Hematopoietic multipotent progenitor cell (in vitro differentiated cells): Measurements from ENCODE around the gene HERPUD1. TPM values are rescaled to one million over a fixed set of nuclear protein-coding genes. Genes with fewer than 3 reads are reported as not detected.
"Not testable (repeated sequence)": the region's sequence is repeated elsewhere in the genome, so short reads cannot be mapped to it uniquely, and the experiment has no call there.

Experiments used
- DNase-seq, 3 donors: peaks; one replicate each; pipeline ENCODE4 v3.0.0-alpha.2; 2011 to 2015; ENCODE audit warnings: low read depth in 2 of 3, low spot score in 2 of 3
- total RNA-seq: library from RNA; depleted of rRNA; stranded (reverse); fragments of >200 nt; gene quantifications from one replicate; pipeline ENCODE4 v1.2.3, GENCODE V29; 2012

The HERPUD1 gene
- total RNA-seq, 1 donor: 52.2 TPM

GRCh38 chr16:56977823-56978430, 46.0 kb downstream of the HERPUD1 start:
- DNase-seq: no peak

DNA sequence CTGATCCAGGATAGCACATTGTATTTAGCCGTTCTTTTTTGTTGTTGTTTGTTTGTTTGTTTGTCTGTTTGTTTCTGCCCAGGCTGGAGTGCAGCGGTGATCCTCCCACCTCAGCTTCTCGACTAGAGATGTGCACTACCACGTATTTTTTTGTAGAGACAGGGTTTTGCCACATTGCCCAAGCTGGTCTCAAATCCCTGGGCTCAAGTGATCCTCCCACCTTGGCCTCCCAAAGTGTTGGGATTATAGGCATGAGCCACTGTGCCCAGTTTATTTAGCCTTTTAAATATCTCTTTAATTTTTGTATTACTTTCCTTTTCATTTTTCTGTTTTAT, 48.2 kb downstream of the HERPUD1 start:
- DNase-seq: no peak

DNA sequence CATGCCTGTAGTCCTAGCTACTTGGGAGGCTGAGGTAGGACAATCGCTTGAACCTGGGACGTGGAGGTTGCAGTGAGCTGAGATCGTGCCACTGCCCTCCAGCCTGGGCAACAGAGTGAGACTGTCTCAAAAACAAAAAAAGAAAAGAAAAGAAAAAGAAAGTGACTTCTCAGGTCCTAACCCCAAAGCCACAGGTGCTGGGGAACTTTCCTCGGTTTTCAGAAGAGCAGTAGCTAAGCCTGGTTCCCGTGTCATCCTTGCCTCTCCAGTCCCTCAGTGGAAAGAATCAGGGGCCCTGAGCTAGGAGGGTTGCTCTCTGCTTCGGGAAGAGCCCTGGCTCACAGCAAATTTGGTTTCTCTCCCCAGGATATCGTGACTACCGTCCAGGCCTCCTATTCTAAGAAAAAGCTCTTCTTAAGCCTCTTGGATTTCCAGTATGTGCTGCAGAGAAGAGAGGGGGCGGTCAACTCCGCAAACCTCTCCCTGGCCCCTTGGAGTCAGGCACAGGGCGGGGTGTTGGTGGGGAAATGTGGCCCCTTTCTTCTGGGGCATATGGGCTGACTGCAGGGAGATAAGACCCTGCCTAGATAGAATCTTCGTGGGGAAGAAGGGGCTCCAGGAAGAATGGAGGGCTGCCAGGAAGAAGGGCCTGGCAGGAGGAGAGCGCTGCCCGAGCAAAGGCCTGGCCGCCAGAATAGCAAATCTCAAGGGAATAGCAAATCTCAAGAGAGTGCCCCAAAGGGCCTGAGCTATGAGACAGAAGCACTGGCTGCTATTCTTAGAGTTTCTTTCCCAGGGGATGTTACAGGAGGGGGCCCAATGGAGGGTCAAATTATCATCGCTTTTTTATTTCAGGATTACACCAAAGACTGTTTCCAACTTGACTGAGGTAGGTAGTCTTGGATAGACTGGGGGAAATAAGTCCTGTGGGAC, 49.1 kb downstream of the HERPUD1 start:
- no peak for DNase-seq

DNA sequence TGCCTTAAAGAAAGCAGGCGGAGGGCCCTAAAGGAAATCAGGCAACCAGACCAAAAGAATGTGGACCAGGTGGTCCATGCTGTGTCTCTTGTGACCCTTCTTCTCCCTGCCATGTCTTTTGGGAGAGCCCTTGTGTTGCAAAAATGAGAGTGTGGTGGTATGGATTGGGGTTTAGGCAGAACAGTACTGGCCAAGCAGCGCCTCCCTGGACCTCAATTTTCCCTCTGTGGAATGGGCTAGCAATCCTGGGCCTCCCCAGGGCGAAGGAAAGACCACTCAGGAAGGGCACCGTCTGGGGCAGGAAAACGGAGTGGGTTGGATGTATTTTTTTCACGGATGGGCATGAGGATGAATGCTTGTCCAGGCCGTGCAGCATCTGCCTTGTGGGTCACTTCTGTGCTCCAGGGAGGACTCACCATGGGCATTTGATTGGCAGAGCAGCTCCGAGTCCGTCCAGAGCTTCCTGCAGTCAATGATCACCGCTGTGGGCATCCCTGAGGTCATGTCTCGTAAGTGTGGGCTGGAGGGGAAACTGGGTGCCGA, 49.9 kb downstream of the HERPUD1 start:
- no peak for DNase-seq

DNA sequence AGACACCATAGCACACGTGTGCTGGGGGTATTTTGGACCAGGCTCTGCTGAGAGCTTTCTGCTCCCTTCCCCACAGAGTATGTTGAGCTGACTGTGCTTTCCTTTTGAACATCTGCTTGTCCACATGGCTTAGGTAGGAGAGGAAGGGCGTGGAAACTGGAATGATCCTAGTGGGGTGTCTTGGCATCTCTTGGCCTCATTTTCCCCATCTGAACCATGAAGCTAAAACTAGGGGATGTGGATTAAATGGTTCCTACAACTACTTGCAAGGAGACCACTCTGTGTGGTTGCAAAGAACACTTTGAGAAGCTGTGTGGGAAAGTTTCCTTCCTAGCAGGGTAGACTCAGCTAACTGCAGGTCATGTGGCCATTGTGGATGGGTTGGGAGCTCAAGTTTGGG, 50.8 kb downstream of the HERPUD1 start:
- no peak for DNase-seq

GRCh38 chr16:56983211-56983751, 51.3 kb downstream of the HERPUD1 start:
- no peak for DNase-seq

DNA sequence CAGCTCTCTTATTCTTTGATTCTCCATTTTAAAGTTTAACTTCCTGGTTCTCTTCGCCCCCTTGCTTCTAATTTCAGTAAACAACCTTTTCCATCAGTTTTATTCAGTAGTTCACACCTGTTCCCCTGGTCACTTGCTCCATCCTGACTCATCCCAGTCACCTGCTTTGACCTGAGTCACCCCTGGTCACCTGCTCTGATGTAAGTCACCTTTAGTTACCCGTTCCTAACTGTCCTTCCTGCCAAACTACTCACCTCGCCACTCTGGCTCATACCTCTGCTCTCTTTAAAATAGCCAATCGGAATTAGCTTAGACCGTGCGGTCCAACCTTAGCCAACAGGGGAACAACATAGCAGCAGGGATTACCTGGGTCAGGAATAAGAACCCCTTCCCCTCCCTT, 52.7 kb downstream of the HERPUD1 start:
- no peak for DNase-seq

- DNase-seq: no peak
These were observed 53.5 kb downstream of the HERPUD1 start for GRCh38 chr16:56985288-56985961.

DNA sequence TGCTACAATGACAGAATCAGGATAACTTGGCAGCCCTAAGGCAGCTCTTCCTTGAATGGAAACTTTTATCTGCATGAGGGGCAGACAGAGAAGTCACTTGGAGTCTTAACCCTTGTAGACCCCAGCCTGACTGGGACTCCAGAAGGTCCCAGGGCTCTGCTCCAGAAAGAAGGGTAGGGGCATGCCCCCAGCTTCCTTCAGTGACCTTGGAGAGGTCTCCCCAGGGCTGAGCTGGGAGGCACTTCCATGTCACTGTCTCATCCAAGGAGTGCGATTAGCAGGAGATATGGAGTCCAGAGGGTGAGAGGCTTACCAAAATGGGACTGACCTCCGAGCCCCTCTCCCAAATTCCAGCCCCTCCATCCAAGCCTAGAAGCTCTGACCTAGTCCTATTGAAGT, 54.0 kb downstream of the HERPUD1 start:
- DNase-seq: no peak

- DNase-seq: no peak
These were observed 54.4 kb downstream of the HERPUD1 start for GRCh38 chr16:56986361-56986760.

DNA sequence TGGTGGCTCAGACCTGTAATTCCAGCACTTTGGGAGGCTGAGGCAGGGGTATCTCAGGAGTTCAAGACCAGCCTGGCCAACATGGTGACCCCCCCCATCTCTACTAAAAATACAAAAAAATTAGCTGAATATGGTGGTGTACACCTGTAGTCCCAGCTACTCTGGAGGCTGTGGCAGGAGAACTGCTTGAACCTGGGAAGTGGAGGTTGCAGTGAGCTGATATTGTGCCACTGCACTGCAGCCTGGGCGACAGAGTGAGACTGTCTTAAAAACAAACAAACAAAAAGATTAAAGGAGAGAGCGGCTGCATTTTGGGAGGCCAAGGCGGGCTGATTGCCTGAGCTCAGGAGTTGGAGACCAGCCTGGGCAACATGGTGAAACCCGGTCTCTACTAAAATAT, 55.0 kb downstream of the HERPUD1 start:
- not testable (repeated sequence) for DNase-seq

GRCh38 chr16:56987692-56988091, 55.8 kb downstream of the HERPUD1 start:
- no peak for DNase-seq

- no peak for DNase-seq
These were observed 56.4 kb downstream of the HERPUD1 start for GRCh38 chr16:56988161-56988947.

DNA sequence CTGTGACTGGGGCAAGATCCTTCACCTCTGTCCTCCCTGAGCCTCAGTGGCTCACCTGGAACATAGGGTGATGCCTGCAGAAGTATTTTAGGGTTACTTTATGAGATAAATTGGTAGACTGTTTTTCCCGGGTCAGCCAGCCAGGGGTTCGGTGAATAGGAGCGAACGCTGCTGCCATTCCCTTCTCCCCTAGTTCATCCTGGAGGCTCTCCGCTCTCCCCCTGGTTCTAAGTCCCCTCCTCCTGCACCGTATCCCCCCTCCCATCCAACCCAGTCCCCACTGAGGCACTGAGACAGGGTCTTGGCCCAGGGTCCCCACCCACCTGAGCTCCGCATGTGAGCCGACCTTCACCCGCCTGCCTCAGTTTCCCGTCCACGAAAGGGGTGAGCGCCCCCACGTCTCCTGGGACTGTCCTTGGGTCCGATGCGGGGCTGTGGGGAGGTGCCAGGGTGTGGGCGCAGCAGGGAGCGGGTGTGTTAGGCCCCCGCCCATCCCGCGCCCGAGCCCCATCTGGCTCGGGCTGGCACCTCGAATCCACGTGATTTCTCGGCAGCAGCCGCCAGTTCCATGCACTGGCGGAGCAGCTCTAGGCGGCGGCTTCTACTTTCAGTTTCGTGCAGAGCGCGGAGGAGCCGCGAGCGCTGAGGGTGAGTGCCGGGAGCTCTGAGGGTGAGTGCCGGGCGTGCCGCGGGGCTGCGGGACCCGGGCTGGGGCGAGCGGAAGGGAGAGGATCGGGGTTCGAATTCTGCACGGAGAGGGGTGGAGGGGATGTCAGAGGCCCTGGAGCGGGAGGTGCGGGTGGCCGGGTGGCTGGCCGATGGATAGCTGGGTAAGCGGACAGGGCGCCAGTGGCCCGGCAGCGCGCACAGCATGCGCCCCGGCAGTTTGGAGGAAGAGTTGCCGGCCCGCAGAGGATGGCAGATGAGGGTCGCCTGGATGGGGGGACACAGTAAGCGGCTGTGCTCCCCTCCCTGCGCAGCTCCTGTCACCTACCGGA, 57.3 kb downstream of the HERPUD1 start, which contains the start of gene NLRC5:
NLRC5 (plus strand) TSS at position 610 of the 998 bp plus-strand sequence. CDS start 31,156 bp downstream, outside the sequence.
- DNase-seq: peak; percentile 72 to 94 (median 86)

DNA sequence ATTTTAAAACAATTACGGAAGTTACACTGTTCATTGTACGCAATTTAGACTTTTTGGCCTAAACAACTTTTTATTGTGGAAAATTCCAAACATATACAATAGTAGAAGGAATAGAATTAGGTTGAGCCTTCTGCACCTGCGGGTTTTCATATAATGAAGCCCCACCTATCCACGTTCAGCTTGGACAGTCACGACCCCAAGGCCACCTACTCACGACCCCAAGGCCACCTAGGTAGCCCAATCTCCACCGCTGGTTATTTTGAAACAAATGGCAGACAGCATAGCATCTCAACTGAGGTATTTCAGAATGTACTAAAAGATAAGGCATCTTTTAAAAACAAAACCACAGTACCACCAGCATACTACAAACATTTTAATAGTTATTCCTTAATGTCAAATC, 58.0 kb downstream of the HERPUD1 start:
- no peak for DNase-seq

DNA sequence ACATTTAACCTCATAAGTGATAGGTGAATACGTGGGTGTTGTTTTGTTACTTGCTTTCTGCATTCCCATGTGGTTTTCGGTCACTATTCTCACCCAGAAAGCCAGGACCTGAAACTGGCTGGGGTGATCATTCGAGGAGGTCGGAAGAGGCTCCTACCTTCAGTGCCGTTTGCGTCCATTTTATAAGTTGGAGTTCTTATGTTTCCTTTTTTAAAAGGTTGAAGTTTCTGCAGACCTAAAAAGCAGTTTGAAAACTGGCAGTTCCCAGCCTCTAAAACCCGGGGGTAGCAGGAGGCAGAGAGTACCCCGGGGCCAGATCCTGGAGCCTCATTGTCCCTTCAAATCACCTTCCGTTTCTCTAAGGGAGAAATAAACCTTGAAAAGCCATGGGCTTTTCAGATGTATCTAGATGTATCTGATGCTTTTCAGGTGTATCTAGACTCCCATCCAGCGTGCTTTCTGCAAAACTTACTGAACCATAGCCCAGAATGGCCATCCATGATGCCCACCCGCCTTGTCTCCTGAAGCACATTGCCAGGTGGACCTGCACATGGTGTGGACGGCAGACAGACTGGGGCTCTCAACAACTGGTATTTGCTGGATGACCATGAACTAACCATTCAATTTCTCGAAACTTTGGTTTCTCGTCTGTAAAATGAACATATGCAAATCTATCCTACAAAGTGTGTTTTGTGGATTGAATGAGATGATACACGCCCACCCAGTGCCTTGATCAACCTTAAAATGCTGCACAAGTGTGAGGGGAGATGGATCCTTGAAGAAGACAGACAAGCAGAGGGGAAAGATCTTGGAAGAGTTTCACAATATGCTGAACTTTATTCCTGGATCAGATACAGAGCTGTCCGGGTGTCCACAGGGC, 58.7 kb downstream of the HERPUD1 start:
- no peak for DNase-seq

DNA sequence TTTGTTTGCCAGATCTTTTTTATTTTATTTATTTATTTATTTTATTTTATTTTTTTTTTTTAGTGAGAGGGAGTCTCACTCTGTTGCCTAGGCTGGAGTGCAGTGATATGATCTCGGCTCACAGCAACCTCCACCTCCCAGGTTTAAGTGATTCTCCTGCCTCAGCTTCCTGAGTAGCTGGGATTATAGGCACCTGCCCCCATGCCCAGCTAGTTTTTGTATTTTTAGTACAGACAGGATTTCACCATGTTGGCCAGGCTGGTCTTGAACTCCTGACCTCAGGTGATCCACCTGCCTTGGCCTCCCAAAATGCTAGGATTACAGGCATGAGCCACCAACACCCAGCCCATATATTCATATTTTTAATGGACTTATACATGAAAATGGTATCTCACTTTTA, 60.5 kb downstream of the HERPUD1 start:
- not testable (repeated sequence) for DNase-seq

DNA sequence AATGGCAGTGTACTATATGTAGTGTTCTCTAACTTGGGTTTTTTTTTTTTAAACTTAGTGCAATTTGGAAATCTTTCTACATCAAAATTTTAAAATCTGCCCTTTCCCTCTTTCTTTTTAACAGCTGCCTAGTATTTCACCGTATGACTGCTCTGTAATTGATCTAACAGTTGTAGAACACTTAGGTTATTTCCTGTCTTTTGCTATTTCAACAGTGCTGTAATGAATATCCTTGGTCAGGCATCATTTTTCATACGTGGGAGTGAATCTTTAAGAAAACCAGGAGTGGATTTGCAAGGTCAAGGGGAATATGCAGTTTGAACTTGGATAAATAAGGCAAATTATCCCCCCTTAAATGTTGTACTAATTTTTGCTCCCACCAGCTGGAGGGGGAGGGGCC, 61.3 kb downstream of the HERPUD1 start:
- no peak for DNase-seq
